Measurements from ENCODE around the gene SERPINB7. TPM values are rescaled to one million over a fixed set of nuclear protein-coding genes. Genes with fewer than 3 reads are reported as not detected.

SERPINB7 gene
- total RNA-seq, 1 donor from 2014 or later = not detected

DNA sequence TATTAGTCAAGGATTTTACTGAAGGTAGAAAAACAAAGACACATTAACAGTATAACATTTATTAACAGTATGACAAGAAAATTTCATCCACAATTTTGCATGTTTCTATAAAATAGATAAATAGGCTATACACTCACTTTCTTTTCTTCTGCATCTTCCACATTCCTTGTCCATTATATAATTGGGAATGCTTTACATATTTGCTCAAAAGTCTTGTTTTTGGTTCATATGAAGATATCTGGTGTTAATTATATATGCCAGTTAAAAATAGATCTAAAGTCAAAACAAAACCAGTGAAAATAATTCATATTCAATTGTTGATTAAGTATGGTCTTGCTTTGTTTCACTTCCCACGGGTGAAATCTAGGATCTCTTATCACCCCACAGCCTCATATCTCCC lies 53.4 kb downstream of the SERPINB7 start:
- TF ChIP-seq, protein P1, sequence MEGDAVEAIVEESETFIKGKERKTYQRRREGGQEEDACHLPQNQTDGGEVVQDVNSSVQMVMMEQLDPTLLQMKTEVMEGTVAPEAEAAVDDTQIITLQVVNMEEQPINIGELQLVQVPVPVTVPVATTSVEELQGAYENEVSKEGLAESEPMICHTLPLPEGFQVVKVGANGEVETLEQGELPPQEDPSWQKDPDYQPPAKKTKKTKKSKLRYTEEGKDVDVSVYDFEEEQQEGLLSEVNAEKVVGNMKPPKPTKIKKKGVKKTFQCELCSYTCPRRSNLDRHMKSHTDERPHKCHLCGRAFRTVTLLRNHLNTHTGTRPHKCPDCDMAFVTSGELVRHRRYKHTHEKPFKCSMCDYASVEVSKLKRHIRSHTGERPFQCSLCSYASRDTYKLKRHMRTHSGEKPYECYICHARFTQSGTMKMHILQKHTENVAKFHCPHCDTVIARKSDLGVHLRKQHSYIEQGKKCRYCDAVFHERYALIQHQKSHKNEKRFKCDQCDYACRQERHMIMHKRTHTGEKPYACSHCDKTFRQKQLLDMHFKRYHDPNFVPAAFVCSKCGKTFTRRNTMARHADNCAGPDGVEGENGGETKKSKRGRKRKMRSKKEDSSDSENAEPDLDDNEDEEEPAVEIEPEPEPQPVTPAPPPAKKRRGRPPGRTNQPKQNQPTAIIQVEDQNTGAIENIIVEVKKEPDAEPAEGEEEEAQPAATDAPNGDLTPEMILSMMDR (IDR thresholded peaks at IDR 0.05; ENCODE audit: unreplicated experiment) = no peak
- no peak overlapping the region for H3K4me3 Mint-ChIP-seq (ENCODE audit: unreplicated experiment)
- H3K27ac Mint-ChIP-seq (ENCODE audit: unreplicated experiment) = no peak overlapping the region
- H3K27me3 Mint-ChIP-seq (ENCODE audit: unreplicated experiment) = no peaks in the 10 kb centered on the region
- no peaks in the 10 kb centered on the region for H3K36me3 Mint-ChIP-seq (ENCODE audit: low read depth, unreplicated experiment)
- no peak for DNase-seq (ENCODE audit: low spot score)
- no peaks in the 10 kb centered on the region for H3K4me1 Mint-ChIP-seq (ENCODE audit: unreplicated experiment)
- no peaks in the 10 kb centered on the region for H3K9me3 Mint-ChIP-seq (ENCODE audit: unreplicated experiment)

DNA sequence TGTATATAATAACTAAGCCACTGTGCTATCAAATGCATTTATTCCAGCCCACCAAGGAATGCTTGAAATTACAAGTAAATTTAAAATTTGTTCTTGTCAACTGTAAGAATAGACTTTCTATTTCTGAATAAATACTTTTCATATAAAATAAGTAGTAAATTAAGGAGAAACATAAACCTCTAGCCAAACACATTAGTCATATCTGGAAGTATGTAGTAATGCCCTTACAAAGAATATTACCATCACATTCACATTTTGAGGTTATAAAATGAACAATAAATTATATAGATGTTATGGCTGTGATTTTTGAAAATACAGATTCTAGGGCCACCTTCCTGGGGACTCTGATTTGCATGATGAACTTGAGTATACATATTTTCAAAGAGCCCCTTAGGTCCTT lies 54.7 kb downstream of the SERPINB7 start:
- H3K9me3 Mint-ChIP-seq (ENCODE audit: unreplicated experiment) = no peaks in the 10 kb centered on the region
- no peak for DNase-seq (ENCODE audit: low spot score)
- TF ChIP-seq, protein P1 (IDR thresholded peaks at IDR 0.05; ENCODE audit: unreplicated experiment) = no peak
- H3K36me3 Mint-ChIP-seq (ENCODE audit: low read depth, unreplicated experiment) = no peaks in the 10 kb centered on the region
- H3K27ac Mint-ChIP-seq (ENCODE audit: unreplicated experiment) = no peak overlapping the region
- no peak overlapping the region for H3K4me3 Mint-ChIP-seq (ENCODE audit: unreplicated experiment)
- H3K27me3 Mint-ChIP-seq (ENCODE audit: unreplicated experiment) = no peaks in the 10 kb centered on the region
- no peaks in the 10 kb centered on the region for H3K4me1 Mint-ChIP-seq (ENCODE audit: unreplicated experiment)

DNA sequence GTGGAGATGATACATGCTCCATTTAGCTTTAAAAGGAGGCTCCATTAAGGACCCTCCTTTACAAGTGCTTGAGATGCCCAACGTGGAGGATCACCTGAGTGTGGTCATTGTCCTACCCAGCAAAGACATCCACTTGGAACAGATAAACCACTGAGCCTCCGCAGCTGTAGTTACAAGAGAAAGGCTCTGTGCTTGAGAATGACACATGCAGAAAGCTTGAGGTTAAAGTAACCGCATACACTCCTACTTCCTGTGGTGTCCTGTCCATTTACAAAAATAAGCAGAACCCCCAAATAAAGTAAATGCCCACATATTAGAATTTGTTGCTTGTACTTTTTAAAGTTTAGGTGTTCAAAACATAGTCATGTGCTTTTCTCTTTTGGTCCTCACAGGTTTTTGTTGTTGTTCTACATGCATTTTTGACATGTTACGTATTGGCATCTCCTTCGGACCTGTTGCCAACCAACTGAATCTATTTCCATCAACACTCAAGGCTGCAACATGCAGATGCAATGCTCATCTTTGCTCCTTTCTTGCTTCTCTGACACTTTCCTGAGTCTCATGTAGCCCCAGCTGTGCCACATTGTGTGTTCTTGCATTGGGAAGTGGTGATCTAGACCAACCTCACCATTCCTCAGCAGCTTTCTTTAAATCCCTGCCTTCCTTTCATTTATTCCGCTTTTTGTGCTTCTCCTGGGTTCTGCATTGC lies 56.0 kb downstream of the SERPINB7 start:
- Mint-ChIP-seq H3K27ac (ENCODE audit: unreplicated experiment) (no peak overlapping the region), H3K4me1 (ENCODE audit: unreplicated experiment) (no peaks in the 10 kb centered on the region), H3K4me3 (ENCODE audit: unreplicated experiment) (no peak overlapping the region), H3K27me3 (ENCODE audit: unreplicated experiment) (no peaks in the 10 kb centered on the region), H3K9me3 (ENCODE audit: unreplicated experiment) (no peaks in the 10 kb centered on the region), H3K36me3 (ENCODE audit: low read depth, unreplicated experiment) (no peaks in the 10 kb centered on the region)
- DNase-seq (ENCODE audit: low spot score) = no peak
- TF ChIP-seq, protein P1 (IDR thresholded peaks at IDR 0.05; ENCODE audit: unreplicated experiment) = no peak

DNA sequence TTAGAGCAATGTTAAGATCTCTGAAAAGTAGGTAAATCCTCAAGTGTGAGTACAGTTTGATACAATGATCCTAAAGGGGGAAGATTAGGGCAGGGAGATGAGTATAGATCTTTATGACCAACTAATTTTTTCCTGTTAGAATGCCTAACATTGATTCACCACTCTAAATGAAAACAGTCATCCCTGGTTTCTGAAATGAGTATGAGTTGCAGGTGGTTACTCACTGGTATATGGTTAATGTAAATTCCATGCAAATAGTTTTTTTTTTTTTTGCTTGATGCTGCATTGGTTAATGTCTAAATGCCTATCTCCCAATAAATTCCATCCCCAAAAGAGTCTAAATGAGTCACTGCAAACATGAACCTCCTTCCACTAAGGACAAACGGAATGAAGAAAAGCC lies 57.3 kb downstream of the SERPINB7 start:
- Mint-ChIP-seq H3K27me3 (ENCODE audit: unreplicated experiment) (no peaks in the 10 kb centered on the region), H3K4me3 (ENCODE audit: unreplicated experiment) (no peak overlapping the region), H3K9me3 (ENCODE audit: unreplicated experiment) (no peaks in the 10 kb centered on the region), H3K4me1 (ENCODE audit: unreplicated experiment) (no peaks in the 10 kb centered on the region), H3K36me3 (ENCODE audit: low read depth, unreplicated experiment) (no peaks in the 10 kb centered on the region), H3K27ac (ENCODE audit: unreplicated experiment) (no peak overlapping the region)
- TF ChIP-seq, protein P1 (IDR thresholded peaks at IDR 0.05; ENCODE audit: unreplicated experiment) = no peak
- DNase-seq (ENCODE audit: low spot score) = no peak

DNA sequence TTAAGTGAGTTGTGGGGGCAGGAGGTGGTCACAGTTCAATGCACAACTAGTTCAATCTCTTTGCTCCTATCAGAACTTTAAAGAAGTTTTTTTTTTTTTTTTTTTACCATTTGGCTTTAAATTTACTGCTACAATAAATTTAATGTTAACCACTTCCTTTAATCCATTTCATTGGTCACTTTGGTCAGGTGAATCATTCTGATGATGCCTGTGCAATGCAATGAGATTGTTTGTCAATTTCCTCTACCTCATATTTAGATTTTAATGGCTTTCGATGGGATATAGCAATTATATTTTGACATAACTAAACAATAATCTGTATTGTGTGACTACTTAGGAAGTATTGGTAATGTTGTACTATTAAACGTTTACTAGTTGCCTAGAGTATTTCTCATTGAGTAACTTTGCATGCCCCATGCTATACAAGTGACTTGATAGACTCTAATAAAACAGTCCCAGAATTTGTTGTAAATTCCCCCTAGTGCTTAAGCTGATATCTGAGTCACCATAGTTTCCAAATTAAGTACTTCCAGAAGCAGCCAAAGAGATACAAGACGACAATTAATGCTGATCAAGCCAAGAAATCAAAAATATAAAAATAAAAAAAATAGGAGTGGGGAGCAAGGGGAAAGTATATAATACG lies 59.4 kb downstream of the SERPINB7 start:
- H3K27me3 Mint-ChIP-seq (ENCODE audit: unreplicated experiment) = no peaks in the 10 kb centered on the region
- H3K4me1 Mint-ChIP-seq (ENCODE audit: unreplicated experiment) = no peaks in the 10 kb centered on the region
- DNase-seq (ENCODE audit: low spot score) = no peak
- H3K4me3 Mint-ChIP-seq (ENCODE audit: unreplicated experiment) = no peak overlapping the region
- TF ChIP-seq, protein P1 (IDR thresholded peaks at IDR 0.05; ENCODE audit: unreplicated experiment) = no peak
- no peaks in the 10 kb centered on the region for H3K36me3 Mint-ChIP-seq (ENCODE audit: low read depth, unreplicated experiment)
- no peaks in the 10 kb centered on the region for H3K9me3 Mint-ChIP-seq (ENCODE audit: unreplicated experiment)
- H3K27ac Mint-ChIP-seq (ENCODE audit: unreplicated experiment) = no peak overlapping the region
